A673 (cell line): Measurements from ENCODE around the gene SLC25A53.

Source experiments
- EZH2 ChIP-seq: fragments of 200-600 bp; sonication (generic); IDR thresholded peaks from 2 replicates; pipeline ENCODE4 v1.6.1; 2017; ENCODE audit warnings: borderline replicate concordance, low read depth, mild to moderate bottlenecking, mixed read lengths, antibody characterized with exemption, low read length; ENCODE audit not compliant: poor library complexity, severe bottlenecking
- TF ChIP-seq, protein P1 (sequence below): fragments of 300-800, 200-600 bp; sonication (generic); conservative IDR thresholded peaks from 2 replicates; pipeline ENCODE4 v1.5.1; 2017; ENCODE audit warnings: low read depth, mild to moderate bottlenecking, antibody characterized with exemption, low read length, moderate library complexity, mixed read lengths

DNA sequence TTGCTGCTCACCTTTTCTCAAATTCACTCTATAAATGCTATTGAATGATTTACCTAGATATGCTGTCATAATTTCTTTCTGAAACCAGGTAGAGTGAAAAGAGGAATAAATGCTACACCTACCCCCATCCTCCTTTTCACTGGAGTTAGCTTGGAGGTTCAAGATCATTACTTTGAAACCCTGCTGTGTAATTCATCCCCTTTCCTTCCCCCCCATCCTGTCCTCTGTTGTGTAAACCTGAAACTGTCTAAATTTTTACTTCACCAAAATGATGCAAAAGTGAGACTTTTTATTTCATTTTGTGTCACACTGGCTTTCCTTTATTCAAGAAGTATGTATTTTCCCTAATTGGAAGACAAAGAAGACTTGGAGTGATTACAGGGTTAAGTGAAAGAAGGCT is 39.0 kb downstream of the SLC25A53 start:
- TF ChIP-seq, protein P1, sequence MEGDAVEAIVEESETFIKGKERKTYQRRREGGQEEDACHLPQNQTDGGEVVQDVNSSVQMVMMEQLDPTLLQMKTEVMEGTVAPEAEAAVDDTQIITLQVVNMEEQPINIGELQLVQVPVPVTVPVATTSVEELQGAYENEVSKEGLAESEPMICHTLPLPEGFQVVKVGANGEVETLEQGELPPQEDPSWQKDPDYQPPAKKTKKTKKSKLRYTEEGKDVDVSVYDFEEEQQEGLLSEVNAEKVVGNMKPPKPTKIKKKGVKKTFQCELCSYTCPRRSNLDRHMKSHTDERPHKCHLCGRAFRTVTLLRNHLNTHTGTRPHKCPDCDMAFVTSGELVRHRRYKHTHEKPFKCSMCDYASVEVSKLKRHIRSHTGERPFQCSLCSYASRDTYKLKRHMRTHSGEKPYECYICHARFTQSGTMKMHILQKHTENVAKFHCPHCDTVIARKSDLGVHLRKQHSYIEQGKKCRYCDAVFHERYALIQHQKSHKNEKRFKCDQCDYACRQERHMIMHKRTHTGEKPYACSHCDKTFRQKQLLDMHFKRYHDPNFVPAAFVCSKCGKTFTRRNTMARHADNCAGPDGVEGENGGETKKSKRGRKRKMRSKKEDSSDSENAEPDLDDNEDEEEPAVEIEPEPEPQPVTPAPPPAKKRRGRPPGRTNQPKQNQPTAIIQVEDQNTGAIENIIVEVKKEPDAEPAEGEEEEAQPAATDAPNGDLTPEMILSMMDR: no peak
- no peak for TF ChIP-seq EZH2
